GM21529 (cell line): ENCODE results near the gene MINK1.
"Not testable (repeated sequence)": the region's sequence is repeated elsewhere in the genome, so short reads cannot be mapped to it uniquely, and the experiment has no call there.

Source experiments
- ATAC-seq: cut with Tn5 transposase; IDR thresholded peaks from one replicate; pipeline ENCODE4 v1.9.1; 2021; ENCODE audit not compliant: unreplicated experiment

Gene MINK1

DNA sequence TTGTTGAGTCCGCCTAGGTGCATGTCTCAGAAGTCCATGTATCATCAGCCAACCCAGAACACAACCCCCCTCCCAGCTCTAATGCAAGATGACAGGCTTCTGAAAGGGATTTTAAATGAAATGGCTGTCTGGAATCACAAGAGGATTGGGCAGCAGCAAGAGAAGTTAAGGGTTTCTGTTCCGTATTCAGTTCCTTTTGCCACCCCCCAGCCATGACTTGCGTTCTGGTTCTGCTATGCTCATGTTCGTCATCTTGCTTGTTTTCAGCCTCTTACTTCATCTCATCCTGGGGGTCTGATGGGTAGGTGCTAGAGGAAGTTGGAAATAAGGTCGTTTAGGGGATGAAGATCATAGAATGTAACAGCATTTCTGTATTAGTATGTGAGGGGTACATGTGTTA lies 12.0 kb downstream of the MINK1 start:
- no peak for ATAC-seq

DNA sequence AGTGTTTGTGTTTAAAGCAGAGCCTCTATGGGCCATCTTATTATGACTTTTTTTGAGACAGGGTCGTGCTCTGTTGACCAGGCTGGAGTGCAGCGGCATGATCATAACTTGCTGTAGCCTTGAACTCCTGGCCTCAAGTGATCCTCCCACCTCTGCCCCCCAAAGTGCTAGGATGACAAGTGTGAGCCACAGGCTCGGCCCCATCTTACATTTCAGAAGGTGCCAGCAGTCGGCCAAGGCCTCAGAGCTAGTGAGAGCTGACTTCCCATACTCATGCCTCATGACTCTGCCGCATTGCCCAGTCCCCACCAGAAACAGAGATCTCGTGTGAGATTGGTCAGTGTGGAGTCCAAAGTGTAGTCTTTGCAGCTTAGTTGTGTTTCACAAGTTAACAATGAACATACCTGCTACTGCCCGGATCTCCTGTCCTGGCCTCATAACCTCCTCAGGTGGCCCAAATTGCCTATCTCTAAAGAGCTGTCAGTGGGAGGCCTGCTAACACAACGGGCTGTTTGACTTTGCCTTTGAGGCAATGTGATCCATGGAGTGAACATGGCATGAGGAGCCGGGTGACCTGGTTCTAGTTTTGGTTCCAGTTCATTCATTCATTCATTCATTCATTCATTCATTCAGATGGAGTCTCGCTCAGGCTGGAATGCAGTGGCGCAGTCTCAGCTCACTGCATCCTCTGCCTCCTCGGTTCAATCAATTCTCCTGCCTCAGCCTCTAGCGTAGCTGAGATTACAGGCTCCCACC lies 13.7 kb downstream of the MINK1 start:
- no peak for ATAC-seq

DNA sequence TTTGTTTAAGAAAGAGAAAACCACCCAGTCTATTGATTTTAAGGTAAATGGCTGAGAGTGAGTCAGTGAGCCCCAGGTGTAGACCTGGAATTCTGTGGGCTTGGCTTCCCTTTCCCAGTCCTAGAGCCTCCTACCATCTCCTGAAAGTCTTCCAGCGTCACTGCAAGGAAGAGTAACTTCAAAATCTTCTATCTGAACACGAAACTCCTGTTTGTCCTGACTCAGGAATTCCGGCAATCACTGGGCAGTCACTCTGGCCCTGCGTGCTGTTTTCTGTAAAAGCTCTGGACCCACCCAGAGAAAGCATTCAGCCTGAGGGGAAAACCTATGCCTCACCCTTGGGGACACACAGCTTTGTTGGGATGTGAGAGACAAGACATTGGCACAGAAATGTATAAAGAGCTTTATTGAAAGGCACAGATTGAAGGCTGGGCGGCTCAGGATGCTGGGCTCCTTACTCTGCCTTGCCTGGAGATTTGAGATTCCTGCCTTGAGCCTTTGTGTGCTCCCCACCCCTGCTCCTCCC lies 15.9 kb downstream of the MINK1 start:
- ATAC-seq: no peak

DNA sequence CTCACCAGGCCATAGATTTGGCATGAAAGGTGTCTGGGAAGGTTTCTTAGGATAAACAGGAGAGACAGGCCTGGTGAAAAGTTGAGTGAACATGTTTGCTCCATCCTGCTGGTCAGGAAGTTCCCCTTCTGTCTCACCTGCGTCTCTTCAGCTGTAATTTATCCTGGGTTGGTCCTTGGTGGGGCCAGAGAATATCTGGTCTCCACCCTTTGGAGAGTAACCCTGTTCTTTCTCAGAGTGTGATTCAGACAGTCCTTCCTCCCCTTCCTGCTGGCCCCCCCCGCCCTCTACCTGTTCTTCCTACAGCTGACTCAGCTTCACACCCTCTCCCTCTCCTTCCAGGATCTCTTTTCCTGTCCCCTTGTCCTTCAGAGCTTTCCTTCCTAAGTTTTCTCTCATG lies 17.1 kb downstream of the MINK1 start:
- no peak for ATAC-seq

DNA sequence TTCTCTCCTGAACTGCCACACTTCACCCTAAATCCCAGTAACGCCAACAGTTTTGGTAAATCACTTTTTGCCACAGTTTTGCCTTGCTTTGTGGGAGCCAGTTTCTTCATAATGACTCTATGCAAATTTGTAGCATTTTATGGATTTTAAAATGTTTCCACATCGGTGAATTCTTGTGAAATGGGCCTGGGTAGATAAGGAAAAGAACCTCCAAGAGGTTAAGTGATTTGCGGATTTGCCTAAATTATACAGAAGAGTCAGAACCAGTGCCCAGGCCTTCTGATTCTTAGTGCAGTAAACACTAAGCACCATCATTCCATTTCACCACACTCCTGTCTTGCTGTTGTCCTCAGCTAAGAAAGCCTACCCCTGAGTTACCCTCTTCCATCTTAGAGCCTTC lies 17.9 kb downstream of the MINK1 start:
- ATAC-seq: no peak

DNA sequence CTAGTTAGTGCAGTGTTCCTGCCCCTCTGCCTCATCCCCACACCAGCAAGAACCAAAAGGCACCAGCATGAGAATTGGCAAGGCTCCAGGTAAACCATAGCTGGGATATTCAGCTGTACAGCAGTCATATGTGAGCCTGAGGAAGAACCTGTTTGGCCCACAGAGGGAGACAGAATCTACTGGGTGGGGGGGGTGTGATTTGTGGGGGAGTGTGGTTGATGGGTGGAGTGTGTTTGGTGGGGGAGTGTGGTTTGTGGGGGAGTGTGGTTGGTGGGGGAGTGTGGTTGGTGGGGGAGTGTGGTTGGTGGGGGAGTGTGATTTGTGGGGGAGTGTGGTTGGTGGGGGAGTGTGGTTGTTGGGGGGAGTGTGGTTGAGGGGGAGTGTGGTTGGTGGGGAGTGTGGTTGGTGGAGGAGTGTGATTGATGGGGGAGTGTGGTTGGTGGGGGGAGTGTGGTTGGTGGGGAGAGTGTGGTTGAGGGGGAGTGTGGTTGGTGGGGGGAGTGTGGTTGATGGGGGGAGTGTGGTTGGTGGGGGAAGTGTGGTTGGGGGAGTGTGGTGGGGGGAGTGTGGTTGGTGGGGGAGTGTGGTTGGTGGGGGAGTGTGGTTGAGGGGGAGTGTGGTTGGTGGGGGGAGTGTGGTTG lies 19.5 kb downstream of the MINK1 start:
- no peak for ATAC-seq

DNA sequence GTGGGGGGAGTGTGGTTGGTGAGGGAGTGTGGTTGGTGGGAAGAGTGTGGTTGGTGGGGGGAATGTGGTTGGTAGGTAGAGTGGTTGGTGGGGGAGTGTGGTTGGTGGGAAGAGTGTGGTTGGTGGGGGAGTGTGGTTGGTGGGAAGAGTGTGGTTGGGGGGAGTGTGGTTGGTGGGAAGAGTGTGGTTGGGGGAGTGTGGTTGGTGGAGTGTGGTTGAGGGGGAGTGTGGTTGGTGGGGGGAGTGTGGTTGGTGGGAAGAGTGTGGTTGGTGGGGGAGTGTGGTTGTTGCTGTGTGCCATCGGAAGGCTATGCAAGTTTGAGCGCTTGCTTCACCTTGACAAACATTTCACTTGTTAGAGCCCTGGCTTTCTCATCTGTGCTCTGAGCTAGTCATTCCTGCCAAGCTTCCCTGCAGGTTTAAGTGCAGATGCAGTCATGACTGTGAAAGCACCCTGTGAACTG lies 20.1 kb downstream of the MINK1 start:
- no peak for ATAC-seq

DNA sequence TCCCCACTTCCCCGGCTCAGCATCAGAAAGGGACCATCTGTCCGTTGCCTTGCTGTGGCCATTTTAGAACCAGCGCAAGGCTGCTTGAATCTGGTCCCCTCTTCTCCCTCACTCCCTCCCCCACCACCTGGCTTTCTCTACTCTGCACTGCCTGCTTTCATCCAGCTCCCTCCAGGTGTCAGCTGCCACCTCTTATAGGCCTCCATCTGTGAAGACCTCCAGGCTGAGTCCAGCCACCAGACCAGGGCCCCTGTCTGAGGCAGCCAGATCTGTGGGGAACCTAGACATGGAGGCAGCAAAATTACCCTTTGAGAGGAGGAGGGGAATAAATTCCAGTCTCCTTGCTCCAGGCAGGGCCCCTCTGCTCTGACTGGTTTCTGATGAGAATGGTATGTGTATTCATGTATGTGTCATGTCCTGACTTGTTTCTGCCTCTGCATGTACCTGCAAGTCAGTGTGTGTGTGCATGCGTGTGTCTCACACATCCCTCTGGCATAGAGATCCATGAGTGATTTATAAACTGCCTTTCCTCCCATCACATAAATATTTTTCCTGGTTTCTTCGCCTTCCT lies 21.1 kb downstream of the MINK1 start:
- no peak for ATAC-seq

DNA sequence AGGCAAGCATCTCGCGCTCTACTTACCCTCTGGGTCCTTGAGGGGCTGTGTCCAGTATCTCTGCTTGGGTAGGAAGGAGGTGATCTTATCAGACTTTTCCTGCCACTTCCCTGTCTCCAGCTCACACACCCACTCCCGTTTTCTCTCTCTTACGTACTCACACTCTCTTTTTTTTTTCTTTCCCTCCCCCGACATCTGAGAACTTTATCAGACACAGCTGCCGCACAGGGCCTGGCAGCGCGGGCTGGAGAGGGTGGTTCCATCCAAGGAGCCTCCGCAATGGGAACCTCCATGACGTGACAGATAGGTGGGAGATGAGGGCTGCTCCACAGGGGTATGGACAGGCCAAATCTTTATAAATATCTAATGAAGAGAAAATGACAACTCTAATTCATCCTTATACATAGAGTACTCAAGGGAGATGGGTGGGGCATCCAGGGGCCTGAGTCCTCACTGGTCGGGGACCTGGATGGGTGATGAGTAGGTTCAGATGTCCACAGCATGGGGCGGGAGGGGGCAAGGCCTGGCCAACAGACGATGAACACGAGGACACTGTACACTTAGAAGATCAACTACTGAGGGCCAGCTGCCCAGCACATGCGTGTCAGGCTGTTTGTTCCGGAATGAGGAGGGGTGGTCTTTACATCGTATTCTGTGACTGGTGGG lies 23.3 kb downstream of the MINK1 start:
- no peak for ATAC-seq

DNA sequence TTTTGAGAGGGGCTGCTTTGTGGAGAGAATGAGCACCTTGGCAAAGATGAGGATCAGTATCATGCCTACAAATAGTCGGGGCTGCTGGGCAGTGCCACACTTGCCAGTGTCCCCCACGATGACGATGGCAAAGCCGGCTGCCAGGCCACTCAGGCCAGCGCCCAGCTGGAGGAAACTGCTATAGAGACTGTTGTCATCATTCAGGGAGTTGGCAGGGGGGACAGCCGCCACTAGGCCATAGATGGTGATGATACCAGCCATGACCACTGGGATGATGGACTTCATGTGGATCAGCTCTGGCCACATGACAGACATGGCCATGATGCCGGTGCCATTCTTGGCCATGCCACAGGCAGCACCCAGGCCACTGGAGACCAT lies 23.8 kb downstream of the MINK1 start:
- no peak for ATAC-seq

DNA sequence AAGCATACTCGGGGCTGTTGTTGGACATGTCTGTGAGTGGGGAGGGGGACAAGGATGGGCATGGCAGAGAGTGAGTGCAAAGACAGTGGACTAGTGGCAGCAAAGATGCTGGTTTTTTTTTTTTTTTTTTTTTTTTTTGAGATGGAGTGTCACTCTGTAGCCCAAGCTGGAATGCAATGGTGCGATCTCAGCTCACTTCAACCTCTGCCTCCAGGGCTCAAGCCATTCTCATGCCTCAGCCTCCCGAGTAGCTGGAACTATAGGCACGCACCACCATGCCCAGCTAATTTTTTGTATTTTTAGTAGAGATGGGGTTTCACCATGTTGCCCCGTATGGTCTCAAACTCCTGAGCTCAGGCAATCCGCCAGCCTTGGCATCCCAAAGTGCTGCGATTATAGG lies 24.2 kb downstream of the MINK1 start:
- not testable (repeated sequence) for ATAC-seq

DNA sequence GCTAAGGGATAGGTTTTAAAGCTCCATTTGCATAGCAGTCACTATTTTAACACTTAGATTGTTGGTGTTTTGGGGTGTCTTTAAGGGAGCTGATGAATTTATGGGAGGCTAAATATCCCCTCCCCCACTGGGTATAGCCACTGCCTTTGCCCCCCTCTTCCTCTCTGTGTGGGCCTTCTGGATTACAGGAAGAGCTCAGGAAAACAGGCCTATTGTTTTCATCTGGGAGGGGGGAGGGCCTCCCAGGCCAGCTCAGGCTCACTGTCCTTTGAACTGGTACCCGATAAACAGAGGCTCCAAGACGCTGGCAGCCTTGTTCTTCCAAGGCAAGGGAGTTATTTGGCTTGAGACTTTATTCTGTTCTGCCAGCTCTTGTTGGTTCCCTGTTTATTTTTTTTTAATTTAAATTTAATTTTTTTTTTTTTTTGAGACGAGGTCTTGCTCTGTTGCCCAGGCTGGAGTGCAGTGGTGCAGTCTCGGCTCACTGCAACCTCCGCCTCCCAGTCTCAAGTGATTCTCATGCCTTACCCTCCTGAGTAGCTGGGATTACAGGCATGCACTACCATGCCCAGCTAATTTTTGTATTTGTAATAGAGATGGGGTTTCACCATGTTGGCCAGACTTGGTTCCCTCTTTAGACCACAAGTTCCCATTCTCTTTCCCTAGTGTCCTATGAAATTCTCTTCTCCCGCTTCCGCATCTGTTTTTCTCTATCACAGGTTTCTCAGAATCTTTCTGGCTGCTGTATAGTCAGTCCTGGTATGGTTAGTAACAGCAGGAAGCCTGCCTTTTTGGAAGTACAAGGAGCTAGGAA lies 25.1 kb downstream of the MINK1 start:
- no peak for ATAC-seq

DNA sequence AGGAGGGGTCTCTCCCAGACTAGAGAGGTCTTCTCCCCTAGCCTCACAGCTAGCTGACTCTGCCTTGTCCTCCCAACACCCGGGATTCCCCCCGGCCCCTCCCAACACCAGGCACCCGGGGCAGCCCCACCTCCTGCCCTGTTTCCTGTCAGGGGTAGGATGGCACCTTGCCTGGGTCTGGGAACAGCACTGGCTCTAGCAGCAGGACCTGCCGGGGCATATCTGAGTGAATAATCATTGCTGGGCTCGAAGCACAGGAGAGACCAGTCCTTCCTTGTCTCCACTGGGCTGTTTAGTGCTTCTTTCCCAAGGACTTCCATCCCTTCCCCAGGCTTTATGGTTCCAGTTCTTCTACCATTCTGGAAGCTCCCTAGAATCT lies 25.7 kb downstream of the MINK1 start:
- no peak for ATAC-seq

DNA sequence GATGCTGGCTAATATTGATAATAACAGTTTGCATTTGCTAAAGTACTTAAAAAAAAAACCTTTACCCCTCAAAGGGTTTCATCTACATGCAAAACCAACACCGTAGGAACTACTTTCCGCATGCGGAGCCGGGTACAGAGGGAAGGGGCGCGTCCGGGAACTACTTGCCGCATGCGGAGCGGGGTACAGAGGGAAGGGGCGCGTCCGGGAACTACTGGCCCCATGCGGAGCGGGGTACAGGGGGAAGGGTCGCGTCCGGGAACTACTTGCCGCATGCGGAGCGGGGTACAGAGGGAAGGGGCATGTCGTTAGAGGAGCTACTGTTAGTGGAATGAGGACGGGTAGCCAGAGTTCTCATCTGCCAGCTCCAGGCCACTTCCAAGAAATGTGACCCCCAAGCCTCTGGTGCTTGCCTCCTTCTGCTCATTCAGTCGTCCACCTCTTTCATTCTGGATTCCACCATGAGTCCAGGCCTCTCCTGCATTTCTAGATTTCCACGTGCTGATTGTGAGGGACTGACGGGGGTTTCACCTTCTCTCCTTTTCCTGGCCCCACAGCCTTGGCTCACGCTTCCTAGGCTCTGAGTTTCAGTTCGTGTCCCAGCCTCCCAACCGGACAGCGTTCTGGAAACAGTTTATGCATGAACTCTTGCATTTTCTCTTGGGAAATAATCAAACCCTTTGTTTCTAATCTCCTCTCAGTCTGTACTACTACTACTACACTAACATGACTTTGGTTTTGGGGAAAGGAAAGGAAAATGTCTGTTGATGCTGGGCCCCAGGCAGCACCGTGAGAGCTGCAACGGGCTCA lies 26.9 kb downstream of the MINK1 start:
- no peak for ATAC-seq

DNA sequence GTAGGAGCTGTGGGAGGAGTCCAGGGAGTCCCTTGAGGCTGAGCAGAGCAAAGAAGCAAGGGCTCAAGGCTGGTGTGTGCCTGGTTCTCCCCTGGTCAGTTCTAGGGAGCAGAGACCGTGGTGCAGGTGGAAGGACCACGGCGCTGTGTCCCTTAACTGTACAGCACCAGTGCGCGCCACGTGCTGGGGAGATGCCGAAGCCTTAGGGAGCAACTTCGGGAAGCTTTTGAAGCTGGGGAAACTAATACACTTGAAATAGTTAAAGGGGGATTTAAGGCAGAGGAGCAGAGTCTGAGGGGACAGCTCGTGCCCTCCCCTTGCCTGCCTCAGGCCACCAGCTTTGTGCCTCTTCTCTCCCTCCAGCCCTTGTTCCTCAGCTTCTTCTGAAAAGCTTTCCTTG lies 27.5 kb downstream of the MINK1 start:
- no peak for ATAC-seq

DNA sequence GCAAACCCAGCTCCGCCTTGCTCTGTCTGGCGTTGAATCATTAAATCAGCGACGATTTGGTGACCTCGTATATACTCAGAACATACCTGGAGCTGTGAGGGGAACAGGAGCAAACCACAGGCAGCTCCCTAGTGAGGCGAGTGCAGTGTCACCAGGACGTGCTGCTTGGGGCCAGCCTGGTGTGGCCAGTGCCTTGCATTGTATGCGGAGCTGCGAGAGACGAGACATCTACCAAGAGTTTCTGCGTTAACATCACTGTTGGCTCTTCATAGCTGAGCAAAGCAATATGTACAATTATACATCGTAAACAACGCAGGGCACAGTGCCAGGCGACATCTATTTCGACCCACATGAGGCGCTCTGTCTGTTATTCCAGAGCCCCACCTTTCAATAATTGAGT lies 27.9 kb downstream of the MINK1 start:
- ATAC-seq: no peak

DNA sequence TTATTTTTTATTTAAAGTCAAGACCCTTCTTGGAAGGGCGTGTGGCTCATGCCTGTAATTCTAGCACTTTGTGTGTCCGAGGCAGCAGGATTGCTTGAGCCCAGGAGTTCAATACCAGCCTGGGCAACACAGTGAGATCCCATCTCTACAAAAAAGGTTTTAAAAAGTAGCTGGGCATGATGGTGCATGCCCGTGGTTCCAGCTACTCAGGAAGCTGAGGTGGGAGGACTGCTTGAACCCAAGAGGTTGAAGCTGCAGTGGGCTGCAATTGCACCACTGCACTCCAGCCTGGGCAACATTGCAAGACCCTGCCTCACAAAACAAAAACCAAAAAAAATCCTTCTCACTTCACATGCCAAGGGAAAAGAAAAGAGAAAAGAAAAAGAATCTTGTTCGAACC lies 29.6 kb downstream of the MINK1 start:
- ATAC-seq: no peak

DNA sequence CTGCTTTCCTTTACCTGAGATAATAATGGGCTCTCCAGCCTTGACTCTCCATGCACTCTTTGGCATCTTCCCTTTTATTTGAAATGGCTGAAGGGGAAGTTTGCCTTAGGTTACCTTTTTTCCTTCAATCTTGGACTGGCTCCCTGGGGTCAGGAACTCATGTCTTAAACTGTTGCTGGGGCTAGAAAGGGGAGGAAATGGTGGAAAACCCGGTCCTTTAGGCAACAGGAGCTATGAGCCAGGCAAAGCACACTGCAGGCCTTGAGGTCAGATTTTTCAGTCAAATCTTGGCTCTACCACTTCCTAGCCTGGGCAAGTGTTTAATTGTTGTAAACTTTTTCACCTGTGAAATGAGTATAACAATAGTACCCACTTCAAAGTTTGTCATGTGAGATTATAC lies 30.2 kb downstream of the MINK1 start:
- no peak for ATAC-seq

DNA sequence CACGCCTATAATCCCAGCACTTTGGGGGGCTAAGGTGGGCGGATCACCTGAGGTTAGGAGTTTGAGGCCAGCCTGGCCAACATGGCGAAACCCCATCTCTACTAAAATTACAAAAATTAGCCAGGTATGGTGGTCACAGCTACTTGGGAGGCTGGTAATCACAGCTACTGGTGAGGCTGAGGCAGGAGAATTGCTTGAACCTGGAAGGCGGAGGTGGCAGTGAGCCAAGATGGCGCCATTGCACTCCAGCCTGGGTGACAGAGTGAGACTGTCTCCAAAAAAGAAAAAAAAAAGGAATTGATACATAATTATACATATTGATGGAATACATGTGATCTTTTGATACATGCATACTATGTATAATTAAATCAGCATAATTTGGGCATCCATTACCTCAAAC lies 34.4 kb downstream of the MINK1 start:
- ATAC-seq: not testable (repeated sequence)
